Measurements from ENCODE around the gene UBQLN4.
"Not testable (repeated sequence)": the region's sequence is repeated elsewhere in the genome, so short reads cannot be mapped to it uniquely, and the experiment has no call there.

Gene UBQLN4

DNA sequence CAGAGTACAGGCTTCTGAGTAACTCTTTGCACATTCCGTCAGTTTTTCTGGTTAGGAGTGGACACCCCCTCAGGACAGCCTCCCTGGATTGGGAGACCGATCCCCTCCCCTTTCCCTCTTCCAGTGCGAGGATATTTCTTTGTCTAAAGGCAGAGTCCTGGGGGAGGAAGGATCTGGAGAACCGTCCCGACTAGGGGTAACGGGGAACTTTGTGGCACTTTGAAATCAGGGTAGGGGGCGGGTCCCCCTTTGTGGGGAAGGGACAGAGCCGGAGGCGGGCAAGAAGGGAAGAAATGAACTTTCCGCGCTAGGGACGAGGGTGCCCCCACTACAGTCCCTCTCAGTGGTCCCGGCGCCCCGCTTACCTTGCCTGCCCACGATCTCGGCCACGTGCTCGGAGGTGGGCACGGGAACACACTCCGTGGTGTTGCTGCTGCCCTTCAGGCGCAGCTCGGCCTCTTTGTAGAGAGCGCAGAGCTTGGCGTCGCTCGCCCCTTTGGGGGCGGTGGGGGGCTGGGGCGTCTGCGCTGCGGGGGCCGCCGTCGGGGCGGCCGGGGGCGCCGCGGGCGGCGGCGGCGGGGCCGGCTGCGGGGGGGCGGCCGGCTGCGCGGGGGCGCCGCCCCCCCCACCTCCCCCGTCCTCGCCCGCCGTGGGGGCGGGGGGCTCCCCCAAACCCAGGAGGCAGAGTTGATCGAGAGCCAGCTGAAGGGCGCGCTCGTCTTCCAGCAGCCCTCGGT lies 27.8 kb upstream of the UBQLN4 start:
- no peak for DNase-seq (ENCODE audit: low read depth in 2 of 3, low spot score in 1 of 3)

DNA sequence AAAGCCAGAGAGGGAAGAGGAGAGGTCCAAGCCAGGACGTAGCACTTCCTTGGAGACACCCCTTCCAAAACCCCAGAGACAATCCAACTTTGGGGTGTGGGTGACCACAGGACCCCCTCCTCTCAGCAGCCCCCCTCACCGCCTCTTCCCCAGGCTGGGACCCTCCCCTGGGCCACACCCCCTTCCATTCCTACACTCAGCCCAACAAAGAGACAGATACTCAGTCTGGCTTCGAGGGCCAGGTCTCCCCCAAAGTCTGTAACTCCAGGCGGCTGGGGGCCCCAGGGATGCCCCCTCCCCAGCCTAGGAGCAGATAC lies 27.2 kb upstream of the UBQLN4 start:
- DNase-seq (ENCODE audit: low read depth in 2 of 3, low spot score in 1 of 3) = no peak

DNA sequence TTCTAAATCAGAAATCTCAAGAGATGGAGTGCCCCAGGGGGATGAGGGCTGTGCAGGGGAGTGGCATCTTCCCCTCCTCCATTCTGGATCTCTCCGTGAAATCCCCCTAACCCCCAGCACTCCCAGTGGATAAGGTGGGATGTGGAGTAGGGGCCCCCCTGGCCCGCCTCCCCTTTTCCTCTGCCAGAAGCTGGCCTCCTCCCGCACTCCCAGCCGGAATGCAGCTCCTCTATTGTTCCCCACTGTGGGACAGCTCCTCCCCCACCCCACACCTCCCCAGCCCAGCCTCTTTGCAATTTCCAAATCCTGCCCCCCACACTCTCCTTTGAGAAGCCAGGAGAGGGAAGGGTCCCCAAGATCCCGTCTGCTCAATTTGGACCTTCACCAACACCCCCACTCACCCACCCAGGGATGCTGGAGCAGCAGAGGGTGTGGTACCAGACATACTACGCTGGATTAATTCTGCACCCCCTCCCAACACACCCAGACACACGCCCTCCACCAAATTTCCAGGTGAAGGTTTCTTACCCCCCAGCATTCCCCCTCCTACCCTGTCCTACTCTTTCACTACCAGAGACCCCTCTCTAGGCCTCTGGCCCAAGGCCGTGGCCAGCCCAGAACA lies 26.8 kb upstream of the UBQLN4 start:
- DNase-seq (ENCODE audit: low read depth in 2 of 3, low spot score in 1 of 3) = no peak

- DNase-seq (ENCODE audit: low read depth in 2 of 3, low spot score in 1 of 3) = no peak
Measured at GRCh38 chr1:156079762-156080161, 26.2 kb upstream of the UBQLN4 start.

GRCh38 chr1:156078728-156079127 lies 25.1 kb upstream of the UBQLN4 start:
- no peak for DNase-seq (ENCODE audit: low read depth in 2 of 3, low spot score in 1 of 3)

DNA sequence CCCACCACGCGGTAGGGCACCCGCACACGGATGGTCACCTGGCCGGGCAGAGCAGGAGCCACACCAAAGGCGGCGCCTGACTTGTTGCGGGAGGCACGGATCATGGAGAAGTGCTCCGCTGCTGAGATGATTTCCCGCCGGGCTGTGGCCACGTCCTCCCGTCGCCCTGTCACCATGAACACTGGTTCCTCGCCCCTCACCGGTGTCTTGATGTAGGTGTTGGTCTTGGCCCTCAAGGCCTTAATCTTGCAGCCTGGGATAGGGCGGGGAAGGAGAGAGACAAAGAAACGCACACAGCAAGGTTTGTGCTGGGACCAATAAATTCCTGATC lies 23.8 kb upstream of the UBQLN4 start:
- no peak for DNase-seq (ENCODE audit: low read depth in 2 of 3, low spot score in 1 of 3)

DNA sequence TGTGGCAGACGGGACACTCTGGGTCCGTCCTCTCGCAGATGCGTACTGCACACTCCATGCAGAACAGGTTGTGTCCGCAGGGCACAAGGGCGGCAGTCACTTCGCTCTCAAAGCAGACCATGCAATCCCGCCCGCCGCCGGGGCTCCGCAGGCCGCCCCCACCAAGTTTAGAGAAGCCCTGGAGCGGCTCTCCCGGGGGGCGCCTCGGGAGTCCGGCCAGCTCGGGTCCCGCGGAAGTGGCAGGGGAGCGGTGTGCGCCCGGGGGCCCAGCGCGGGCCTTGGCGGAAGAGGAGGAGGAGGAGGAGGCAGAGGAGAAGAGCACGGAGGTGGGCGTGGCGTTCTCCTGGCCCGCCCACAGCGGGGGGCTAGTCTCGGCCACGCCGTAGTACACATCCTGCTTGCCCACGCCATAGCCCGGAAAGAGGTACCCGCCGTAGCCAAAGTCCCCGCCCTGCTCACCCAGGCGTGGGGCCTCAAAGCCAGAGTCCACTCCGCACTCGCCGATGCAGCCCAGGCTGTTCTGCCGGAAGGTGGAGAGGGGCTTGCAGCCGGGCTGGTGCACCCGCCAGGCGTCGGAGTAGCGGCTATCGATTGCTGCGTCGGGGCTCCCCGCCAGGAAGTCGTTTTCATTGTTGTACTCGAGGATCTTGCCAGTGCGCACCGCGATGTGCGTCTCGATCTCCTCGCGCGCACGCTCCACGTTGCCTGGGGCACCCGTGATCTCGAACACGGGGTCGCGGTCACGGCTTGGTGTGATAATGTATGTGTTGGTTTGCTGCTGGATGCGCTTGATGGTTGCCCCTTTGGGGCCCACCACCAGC lies 23.2 kb upstream of the UBQLN4 start:
- DNase-seq (ENCODE audit: low read depth in 2 of 3, low spot score in 1 of 3) = no peak

GRCh38 chr1:156075775-156076204 lies 22.2 kb upstream of the UBQLN4 start:
- DNase-seq (ENCODE audit: low read depth in 2 of 3, low spot score in 1 of 3) = no peak

GRCh38 chr1:156075162-156075561 lies 21.6 kb upstream of the UBQLN4 start:
- DNase-seq (ENCODE audit: low read depth in 2 of 3, low spot score in 1 of 3) = no peak

- DNase-seq (ENCODE audit: low read depth in 2 of 3, low spot score in 1 of 3) = no peak
Measured at GRCh38 chr1:156074661-156075060, 21.1 kb upstream of the UBQLN4 start.

DNA sequence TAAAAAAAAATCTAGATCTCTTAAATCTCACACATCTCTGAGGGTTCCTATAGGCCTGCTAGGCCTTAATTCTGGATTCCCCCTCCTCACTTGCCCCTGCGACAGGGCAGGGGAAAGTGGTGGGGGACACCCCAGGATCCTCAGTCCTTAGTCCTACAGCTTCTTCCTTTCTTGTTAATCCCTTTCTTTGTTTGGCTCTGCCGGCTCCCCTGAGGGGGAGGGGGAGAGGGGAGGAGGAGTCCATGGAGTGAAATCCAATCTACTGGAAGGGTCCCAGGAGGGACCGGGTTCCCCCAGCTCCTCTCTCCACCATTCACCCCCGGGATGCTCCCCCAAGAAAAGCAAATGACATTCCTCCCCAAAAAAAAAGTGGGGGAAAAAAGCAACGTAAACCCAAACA lies 20.1 kb upstream of the UBQLN4 start:
- DNase-seq (ENCODE audit: low read depth in 2 of 3, low spot score in 1 of 3) = no peak

- no peak for DNase-seq (ENCODE audit: low read depth in 2 of 3, low spot score in 1 of 3)
Measured at GRCh38 chr1:156073110-156073687, 19.6 kb upstream of the UBQLN4 start.

- no peak for DNase-seq (ENCODE audit: low read depth in 2 of 3, low spot score in 1 of 3)
Measured at GRCh38 chr1:156072251-156072650, 18.7 kb upstream of the UBQLN4 start.

- not testable (repeated sequence) for DNase-seq (ENCODE audit: low read depth in 2 of 3, low spot score in 1 of 3)
Measured at GRCh38 chr1:156071332-156071816, 17.8 kb upstream of the UBQLN4 start.

DNA sequence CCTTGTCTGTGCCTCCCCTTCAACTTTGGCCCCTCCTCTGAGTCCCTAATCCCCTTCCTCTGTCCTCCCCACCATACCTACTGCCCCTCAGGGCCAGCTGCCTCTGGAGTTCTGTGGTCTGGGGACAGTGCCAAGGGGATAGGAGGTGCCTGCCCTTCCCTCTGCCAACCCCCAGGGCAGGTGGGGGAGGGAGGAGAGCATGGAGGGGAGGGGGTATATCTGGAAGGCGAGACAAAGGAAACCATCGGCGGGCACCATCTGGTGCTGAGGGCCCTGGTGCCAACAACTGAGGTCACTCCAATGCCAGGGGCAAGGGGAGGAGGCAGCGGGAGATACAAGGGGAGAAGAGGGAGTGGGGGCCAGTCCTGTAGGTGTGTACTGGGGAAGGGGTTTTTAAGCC lies 16.9 kb upstream of the UBQLN4 start:
- DNase-seq (ENCODE audit: low read depth in 2 of 3, low spot score in 1 of 3) = no peak

- no peak for DNase-seq (ENCODE audit: low read depth in 2 of 3, low spot score in 1 of 3)
Measured at GRCh38 chr1:156069490-156070455, 16.2 kb upstream of the UBQLN4 start.

- DNase-seq (ENCODE audit: low read depth in 2 of 3, low spot score in 1 of 3) = no peak
Measured at GRCh38 chr1:156067262-156067661, 13.7 kb upstream of the UBQLN4 start.

DNA sequence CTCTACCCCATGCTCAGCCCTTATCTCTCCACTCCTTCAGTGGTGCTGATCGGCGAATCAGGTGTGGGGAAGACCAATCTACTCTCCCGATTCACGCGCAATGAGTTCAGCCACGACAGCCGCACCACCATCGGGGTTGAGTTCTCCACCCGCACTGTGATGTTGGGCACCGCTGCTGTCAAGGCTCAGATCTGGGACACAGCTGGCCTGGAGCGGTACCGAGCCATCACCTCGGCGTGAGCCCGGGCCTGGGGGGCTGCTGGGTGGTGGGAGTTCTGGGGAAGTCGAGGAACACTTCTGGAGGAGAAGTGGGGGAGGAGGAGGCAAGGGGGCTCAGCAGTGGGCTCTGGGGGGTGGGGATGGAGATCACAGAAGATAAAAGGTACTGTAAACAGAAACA lies 12.3 kb upstream of the UBQLN4 start:
- no peak for DNase-seq (ENCODE audit: low read depth in 2 of 3, low spot score in 1 of 3)

GRCh38 chr1:156065212-156065611 lies 11.6 kb upstream of the UBQLN4 start:
- no peak for DNase-seq (ENCODE audit: low read depth in 2 of 3, low spot score in 1 of 3)

DNA sequence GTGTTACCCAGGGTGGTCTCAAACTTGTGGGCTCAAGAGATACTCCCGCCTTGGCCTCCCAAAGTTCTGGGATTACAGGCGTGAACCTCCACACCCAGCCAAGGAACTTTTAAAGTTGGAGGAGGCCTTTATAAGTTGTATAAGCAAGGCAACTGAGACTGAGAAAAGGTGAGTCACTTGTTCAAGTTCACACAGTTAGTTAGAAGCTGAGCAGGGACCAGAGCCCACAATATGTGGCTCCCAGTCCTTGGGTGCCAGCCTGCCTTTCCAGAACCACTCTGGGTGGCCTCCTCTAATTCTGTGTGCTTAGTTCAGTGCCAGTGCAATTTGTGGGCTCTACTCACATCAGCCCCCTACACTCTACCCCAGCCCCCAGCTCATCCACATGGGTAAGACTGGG lies 11.0 kb upstream of the UBQLN4 start:
- DNase-seq (ENCODE audit: low read depth in 2 of 3, low spot score in 1 of 3) = no peak

DNA sequence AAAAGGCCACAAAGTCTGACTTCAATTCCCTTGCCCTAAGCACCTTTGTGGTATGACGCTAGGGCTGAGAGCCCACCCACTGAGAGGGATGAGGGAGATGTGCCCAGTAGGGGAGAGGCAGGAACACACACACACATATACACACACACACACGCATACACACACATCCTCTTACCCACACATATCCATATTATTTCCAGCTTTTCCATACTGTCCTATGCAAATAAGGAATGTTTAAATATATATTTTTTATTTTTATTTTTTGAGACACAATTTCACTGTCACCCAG lies 10.3 kb upstream of the UBQLN4 start:
- no peak for DNase-seq (ENCODE audit: low read depth in 2 of 3, low spot score in 1 of 3)
